ENCODE data around the gene SYNE1.

- TF ChIP-seq POLR2A (IDR thresholded peaks at IDR 0.05), result no peak
- TF ChIP-seq, protein P1, sequence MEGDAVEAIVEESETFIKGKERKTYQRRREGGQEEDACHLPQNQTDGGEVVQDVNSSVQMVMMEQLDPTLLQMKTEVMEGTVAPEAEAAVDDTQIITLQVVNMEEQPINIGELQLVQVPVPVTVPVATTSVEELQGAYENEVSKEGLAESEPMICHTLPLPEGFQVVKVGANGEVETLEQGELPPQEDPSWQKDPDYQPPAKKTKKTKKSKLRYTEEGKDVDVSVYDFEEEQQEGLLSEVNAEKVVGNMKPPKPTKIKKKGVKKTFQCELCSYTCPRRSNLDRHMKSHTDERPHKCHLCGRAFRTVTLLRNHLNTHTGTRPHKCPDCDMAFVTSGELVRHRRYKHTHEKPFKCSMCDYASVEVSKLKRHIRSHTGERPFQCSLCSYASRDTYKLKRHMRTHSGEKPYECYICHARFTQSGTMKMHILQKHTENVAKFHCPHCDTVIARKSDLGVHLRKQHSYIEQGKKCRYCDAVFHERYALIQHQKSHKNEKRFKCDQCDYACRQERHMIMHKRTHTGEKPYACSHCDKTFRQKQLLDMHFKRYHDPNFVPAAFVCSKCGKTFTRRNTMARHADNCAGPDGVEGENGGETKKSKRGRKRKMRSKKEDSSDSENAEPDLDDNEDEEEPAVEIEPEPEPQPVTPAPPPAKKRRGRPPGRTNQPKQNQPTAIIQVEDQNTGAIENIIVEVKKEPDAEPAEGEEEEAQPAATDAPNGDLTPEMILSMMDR (IDR thresholded peaks at IDR 0.05 in 4 of 5, conservative IDR thresholded peaks at IDR 0.05 in 1 of 5), result no peak
These were observed 463.8 kb downstream of the SYNE1 start for GRCh38 chr6:152173321-152173720.
